HG03439 (cell line): ENCODE data around the gene LLGL2.

Source experiments
- ATAC-seq: cut with Tn5 transposase; IDR thresholded peaks from one replicate; pipeline ENCODE4 v1.9.1; 2021; ENCODE audit warnings: mild to moderate bottlenecking, moderate library complexity; ENCODE audit not compliant: unreplicated experiment

LLGL2 gene

DNA sequence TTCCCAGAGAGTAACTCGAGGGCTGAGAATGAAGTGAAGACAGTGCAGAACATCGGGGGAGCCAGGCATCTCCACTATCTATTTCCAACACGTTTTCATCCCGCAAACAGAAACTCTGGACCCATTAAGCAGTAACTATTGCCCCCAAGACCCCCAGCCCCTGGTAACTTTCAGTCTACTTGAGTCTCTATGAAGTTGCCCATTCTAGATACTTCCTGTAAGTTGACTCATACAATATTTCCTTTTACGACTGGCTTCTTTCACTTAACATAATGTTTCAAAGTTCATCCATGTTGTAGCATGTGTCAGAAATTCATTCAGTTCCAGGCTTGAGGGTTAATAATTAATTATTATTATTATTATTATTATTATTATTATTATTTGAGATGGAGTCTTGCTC lies 81.6 kb downstream of the LLGL2 start:
- ATAC-seq, result no peak

DNA sequence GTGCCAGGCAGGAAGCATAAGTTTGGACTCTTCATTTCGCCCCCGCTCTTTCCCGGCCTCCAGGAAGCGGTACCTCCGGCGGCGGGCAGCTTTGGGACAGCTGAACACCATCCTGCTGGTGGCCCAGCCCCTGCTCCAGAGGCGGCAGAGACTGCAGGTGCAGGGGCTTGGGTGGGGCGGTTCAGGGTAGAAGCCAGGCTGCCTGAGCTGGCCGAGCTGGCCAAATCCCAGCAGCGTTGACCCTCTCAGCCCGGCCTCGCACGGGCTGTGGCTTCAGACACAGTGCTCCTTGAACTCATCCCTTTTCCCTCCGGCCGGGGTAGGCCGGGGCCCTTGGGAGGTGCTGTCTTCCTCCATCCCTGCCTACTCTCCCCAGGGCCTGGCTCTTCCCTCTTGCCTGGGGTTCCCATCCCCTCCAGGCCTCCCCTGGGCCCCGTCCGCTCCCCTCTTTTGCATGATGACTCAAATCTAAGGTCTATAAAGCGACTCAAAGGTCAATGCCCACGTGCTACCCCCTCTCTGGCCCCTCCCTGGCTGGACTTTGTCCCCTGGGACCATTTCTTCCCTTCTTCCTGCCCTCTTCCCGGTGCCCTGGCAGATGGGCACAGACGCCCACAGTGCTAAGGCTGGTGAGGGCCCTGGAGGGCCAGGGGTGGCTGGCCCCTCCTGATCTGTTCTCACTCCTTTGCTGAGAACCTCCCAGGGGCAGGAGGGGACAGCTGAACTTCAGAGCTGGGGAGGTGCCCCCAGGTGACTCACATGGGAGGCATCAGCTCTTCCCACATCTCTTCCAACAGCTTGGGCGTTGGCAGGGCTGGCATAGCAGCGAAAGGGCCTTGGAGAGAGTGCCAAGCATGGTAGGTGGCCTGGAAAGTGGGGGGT lies 84.8 kb downstream of the LLGL2 start:
- no peak for ATAC-seq

DNA sequence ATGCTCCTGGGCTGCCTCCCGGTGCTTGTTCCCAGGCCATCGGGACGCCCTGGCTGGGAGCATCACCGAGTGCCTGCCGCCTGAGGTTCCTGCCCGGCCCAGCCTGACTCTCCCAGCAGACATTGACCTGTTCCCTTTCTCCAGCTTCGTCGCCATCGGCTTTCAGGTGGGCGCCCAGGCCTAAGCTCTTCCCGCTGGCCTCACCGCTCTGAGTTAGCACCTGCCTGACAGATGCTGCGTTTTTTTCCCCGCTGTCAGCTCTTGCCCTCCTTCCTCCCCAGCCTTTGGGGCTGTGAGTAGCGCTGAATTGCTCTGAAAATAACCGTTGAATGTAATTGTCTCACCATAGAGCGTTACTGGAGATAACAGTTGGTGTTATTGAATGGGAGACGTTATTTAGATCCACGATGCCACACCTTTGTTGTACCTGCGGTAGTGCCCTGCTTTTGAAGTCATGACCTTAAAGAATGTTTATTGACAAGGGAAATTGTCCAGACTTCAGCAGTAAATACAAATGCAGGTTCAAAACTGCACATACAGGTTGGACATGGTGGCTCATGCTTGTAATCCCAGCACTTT lies 86.4 kb downstream of the LLGL2 start:
- ATAC-seq, result no peak

DNA sequence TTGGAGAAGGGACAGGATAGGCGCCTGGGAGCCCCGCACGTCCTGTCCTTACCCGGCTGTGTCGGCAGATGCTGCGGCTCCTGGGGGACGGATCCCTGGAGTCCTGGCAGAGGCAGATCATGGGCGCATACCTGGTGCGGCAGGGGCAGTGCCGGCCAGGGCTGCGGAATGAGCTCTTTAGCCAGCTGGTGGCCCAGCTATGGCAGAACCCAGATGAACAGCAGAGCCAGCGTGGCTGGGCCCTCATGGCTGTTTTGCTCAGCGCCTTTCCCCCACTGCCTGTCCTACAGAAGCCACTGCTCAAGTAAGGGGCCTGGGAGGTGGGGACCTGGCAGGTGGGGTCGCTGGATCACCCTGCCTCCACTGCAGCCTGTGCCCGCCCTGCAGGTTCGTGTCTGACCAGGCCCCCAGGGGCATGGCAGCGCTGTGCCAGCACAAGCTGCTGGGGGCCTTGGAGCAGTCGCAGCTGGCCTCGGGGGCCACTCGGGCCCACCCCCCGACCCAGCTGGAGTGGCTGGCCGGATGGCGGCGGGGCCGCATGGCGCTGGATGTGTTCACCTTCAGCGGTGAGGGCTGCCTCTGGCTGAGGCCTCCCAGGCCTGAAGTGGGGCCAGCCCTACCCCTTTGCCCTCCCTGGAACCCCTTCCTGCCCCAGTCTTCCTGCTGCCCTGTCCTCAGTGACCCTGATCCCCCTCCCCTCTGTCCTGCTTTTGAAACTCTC lies 87.6 kb downstream of the LLGL2 start:
- no peak for ATAC-seq

DNA sequence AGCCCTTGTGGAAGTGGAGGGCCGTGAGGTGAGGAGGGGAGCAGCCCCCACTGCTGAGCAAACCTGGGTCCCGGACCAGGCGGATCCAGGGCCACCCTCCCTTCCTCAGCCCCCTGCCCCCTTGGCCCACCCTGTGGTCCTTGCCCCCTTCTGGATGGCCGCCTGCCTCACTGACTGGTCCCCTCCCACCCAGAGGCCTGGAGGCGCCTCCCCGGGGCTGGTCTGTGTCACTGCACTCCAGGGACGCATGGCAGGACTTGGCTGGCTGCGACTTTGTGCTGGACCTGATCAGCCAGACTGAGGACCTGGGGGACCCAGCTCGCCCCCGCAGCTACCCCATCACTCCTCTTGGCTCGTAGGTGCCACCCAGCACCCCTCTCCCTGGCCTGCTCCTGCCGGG lies 88.5 kb downstream of the LLGL2 start:
- no peak for ATAC-seq

DNA sequence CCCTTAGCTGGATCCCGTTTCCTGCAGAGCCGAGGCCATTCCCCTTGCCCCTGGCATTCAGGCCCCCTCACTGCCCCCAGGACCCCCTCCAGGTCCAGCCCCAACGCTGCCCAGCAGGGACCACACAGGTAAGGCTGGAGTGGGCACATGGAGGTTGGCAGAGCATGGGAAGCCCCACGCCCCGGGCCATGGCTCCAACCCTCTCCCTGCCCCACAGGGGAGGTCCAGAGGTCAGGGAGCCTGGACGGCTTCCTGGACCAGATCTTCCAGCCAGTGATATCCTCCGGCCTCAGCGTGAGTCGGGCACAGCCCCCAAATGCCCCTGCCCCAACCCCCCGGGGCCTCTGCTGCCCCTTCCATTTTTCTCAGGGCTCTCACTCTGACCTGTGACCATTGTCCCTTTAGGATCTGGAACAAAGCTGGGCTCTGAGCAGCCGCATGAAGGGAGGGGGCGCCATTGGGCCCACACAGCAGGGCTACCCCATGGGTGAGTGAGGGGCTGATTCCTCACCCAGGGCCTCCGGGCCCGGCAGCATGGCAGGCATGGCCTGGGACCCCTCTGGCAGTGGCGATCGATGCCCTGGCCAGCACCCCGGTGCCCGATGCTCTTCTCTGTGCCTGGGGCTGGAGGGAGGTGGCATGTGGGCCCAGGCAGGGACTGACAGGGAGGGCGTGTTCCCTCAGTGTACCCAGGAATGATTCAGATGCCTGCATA lies 89.2 kb downstream of the LLGL2 start:
- ATAC-seq, result no peak

DNA sequence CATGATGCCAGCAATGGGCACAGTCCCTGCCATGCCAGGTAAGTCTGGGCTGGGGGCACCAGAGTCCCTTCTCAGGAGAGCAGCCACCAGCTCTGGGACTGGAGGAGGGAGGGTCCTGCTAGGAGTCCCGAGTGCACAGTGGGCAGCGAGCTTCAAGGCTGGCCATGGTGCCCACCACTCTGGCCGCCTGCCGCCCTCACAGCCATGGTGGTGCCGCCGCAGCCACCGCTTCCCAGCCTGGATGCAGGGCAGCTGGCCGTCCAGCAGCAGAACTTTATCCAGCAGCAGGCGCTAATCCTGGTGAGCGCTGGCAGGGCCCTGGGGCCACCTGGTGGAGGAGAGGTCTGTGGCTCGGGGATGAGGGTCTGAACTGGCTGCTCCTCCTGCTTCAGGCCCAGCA lies 89.8 kb downstream of the LLGL2 start:
- no peak for ATAC-seq

DNA sequence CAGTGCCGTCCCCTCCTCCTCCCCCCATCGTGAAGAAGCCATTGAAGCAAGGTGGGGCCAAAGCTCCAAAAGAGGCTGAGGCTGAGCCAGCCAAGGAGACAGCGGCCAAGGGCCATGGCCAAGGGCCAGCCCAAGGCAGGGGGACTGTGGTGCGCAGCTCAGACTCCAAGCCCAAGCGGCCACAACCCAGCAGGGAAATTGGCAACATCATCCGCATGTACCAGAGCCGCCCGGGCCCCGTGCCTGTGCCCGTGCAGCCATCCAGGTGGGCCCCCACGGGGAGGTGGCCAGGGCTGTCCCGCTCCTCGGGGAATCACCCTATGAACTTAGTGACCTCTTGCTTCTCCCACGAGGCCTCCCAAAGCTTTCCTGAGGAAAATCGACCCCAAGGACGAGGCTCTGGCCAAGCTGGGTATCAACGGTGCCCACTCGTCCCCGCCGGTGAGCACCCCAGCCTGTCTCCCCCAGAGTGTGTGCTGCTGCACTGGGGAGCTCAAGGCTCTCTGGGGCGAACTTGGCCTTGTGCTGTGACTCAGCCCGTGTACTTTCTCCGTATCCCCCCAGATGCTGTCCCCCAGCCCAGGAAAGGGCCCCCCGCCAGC lies 91.1 kb downstream of the LLGL2 start:
- no peak for ATAC-seq

DNA sequence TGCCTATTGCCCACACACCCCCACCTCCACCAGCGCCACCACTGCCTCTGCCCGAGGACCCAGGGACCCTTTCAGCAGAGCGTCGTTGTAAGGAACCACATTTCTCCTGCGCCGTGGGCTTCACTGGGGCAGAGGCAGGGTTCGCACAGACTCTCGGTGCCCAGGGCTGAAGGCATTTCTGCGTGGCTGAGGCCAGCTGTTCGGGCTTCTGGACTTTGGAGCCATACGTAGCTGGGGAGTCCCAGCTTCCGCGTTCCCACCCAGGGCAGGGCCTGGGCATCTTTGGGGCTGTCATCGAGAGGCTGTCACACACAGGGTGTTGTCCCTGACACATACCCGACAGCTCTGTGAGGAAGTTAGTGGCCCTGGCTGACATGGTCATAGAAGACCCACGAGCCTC lies 91.7 kb downstream of the LLGL2 start:
- ATAC-seq, result no peak

DNA sequence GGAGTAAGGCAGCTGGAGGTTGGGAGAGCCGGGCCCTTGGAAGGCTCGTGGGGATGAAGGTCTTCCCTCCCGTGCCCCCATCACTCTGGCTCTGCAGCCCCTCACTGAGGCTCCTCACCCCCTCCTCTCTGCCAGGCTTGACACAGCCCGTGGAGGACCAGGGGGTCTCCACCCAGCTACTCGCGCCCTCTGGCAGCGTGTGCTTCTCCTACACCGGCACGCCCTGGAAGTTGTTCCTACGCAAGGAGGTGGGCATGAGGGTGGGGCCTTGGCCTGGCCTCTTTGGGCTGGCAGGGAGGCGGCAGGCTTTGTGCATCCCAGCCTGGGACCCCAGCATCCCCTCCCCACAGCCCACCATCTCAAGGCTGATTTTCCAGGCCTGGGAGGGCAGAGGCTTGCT lies 92.2 kb downstream of the LLGL2 start:
- no peak for ATAC-seq

DNA sequence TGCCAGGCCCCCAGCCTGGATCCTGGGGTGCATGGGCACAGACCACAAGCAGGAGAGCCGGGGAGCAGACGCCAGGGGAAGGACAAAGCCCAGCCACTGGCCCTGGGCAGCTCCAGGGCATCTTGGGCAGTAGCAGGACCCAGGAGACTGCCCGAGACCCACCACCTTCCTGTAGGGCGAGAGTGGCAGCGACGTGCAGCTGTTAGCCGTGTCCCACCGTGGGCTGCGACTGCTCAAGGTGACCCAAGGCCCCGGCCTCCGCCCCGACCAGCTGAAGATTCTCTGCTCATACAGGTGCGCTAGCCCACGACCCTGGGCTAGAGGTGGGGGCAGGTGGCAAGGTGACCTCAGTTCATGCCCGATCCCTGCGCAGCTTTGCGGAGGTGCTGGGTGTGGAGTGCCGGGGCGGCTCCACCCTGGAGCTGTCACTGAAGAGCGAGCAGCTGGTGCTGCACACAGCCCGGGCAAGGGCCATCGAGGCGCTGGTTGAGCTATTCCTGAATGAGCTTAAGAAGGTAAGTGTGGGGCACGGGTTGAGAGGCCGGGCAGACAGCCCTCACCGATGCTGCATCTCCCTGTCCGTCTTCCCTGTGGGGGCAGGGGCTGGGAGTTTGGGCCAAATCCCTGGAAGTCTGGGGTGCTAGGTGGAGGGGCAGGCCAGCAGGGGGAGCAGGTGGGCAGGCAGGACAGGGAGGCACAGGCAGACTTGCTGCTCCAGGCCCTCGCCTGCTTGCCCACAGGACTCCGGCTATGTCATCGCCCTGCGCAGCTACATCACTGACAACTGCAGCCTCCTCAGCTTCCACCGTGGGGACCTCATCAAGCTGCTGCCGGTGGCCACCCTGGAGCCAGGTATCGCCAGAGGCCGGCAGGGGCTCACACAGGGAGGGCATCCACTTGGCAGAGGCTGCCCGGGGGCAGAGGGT lies 94.3 kb downstream of the LLGL2 start:
- no peak for ATAC-seq

DNA sequence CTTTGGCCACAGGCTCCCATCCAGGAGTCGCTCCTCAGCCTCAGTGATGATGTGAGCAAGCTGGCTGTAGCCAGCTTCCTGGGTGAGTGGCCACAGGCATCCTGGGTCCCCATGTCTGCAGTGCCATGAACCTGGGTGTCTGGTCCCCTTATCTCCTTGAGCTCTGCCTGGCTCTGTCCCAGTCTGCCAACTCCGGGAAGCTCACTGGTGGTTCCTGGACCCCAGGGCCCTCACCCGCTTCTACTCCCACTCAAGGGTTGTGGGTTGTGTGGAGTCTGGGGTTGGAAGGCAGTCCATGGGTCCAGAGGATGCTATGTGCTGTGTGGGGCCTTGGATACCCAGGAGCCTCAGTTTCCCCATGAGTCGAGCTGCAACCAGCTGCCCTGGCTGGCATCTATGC lies 96.0 kb downstream of the LLGL2 start:
- no peak for ATAC-seq

DNA sequence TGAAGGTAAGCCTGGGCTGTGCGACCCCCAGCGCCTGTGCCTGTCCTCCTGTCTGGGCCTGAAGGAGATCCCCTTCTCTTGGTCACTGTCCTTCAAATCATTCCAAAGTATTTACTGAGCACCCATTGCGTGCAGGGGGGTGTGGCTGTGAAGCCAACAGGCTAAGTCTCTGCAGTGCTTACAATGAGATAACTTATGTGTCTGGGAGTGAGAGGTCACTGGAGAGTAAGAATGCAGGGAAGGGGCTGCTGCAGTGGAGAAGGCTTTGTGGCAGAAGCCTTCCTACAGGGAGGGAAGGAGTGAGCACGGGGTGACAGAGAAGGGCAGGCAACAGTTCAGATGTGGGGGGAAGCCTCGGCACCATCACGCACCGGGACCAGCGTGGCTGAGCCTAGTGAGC lies 96.6 kb downstream of the LLGL2 start:
- no peak for ATAC-seq

DNA sequence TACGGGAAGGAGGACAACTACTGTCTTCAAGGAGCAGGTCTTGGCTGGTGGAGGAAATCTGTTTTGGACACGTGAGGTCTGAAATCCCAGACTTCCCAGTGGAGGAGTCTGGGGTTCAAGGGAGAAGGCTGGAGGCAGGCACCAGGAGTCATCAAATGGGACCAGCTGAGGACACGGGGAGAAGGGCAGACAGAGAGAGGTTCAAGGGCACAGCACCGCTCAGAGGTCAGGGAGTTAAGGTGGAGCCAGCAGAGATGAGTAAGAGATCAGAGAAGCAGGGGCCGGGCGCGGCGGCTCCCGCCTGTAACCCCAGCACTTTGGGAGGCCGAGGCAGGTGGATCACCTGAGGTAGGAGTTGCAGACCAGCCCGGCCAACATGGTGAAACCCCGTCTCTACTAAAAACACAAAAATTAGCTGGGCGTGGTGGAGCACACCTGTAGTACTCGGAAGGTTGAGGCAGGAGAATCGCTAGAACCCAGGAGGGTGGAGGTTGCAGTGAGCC lies 97.3 kb downstream of the LLGL2 start:
- no peak for ATAC-seq

DNA sequence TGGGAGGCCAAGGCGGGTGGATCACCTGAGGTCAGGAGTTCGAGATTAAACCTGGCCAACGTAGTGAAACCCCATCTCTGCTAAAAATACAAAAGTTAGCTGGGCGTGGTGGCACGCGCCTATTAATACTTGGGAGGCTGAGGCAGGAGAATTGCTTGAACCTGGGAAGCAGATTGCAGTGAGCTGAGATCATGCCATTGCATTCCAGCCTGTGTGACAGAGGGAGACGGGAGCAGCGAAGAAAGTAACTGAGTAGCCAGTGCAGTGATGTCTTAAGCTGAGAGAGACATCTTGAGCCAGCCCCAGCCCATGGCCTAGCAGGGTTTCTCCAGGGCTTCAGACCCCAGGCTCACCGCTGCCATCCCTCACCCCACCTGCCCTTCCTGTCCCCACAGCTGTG lies 97.9 kb downstream of the LLGL2 start:
- ATAC-seq, result no peak

DNA sequence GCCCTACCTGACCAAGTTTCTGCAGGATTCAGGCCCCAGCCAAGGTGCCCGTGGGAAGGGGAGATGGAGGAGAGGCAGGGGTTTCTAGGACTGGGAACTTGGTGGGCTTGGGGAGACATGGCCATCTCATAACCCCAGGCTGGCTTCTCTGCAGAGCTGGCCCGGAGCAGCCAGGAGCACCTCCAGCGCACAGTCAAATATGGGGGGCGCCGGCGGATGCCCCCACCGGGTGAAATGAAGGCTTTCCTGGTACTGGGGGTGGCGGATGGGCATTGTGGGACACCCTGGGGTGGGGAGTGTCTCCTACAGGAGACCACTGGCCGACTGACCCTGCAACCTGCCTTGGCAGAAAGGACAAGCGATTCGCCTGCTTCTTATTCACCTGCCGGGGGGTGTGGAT lies 98.5 kb downstream of the LLGL2 start:
- ATAC-seq, result no peak
